ENCODE data around the gene PGM2. TPM values are rescaled to one million over a fixed set of nuclear protein-coding genes. Genes with fewer than 3 reads are reported as not detected.

Gene PGM2
- total and polyA plus RNA-seq, 10 of the 15 experiments (the other 5 are each of a cell fraction or from before 2014, with no cell fraction given), result 11.9 to 41.7 (median 37.1) TPM

DNA sequence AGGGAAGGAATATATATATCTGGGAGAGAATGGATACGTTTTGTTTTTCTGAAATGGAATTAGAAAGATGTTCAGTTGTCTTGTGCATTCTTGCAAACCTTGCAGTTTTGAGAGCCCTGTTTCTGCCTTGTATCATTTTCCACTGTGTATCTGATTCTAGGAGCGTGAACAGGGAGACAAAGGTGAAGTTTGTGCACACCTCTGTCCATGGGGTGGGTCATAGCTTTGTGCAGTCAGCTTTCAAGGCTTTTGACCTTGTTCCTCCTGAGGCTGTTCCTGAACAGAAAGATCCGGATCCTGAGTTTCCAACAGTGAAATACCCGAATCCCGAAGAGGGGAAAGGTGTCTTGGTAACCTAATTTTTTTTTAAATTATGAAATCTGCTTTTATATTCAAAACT is 17.7 kb downstream of the PGM2 start (continued):
- TF ChIP-seq, protein P1, sequence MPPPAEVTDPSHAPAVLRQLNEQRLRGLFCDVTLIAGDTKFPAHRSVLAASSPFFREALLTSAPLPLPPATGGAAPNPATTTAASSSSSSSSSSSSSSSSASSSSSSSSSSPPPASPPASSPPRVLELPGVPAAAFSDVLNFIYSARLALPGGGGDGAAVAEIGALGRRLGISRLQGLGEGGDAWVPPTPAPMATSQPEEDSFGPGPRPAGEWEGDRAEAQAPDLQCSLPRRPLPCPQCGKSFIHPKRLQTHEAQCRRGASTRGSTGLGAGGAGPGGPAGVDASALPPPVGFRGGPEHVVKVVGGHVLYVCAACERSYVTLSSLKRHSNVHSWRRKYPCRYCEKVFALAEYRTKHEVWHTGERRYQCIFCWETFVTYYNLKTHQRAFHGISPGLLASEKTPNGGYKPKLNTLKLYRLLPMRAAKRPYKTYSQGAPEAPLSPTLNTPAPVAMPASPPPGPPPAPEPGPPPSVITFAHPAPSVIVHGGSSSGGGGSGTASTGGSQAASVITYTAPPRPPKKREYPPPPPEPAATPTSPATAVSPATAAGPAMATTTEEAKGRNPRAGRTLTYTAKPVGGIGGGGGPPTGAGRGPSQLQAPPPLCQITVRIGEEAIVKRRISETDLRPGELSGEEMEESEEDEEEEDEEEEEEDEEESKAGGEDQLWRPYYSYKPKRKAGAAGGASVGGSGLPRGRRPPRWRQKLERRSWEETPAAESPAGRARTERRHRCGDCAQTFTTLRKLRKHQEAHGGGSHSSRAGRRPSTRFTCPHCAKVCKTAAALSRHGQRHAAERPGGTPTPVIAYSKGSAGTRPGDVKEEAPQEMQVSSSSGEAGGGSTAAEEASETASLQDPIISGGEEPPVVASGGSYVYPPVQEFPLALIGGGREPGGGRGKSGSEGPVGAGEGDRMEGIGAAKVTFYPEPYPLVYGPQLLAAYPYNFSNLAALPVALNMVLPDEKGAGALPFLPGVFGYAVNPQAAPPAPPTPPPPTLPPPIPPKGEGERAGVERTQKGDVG (CRISPR knock-in tag; IDR thresholded peaks at IDR 0.05), result no peak
- TF ChIP-seq CHD4 (IDR thresholded peaks at IDR 0.05) (no peak), PAX5 (IDR thresholded peaks at IDR 0.05; ENCODE audit: borderline replicate concordance, low read depth, low read length) (no peak)

DNA sequence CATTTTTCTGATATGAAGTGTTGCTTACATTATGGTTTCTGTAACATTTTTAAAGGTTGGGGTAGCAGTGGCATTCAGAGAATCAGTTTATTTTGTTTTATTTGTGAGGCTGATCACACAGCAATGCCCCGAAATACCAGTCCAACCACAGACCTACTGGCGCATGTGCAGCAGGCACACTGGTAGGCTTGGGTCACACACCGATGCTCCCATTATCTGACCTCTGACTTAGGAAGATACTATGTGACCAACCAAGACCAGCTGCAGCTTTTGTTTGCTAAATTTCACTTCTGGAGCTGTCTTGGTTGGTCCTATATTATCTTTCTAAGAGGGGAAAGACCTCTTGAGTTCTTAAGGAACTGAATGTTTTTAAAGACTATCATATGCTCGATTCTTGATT is 18.7 kb downstream of the PGM2 start:
- BruUV-seq (replicated peaks), result no TSS peak
- FAIRE-seq (no peak), ATAC-seq (no peak), DNase-seq (ENCODE audit: low read depth, low spot score) (no peak)
- no peaks in the 10 kb centered on the region for H3K4me1 ChIP-seq (ENCODE audit: control insufficient read depth, insufficient read depth, low read length)
- ChIA-PET RAD21 (ENCODE audit: unreplicated experiment) (no interaction called here), POLR2A (no interaction called here), CTCF (no interaction called here), SMC1A (ENCODE audit: uncharacterized antibody, unreplicated experiment) (interaction anchor here (0.9 to 1.4 kb wide), 3 partner anchors 8 to 15 kb away, joined by 3 read pairs; no protein-coding TSS in a partner anchor)
- no peaks in the 10 kb centered on the region for H3K79me2 ChIP-seq (ENCODE audit: control insufficient read depth, insufficient read depth, low read length)
- in situ Hi-C loops (cut with MboI) (no loop called here), intact Hi-C loops (cut with micrococcal nuclease; ENCODE audit: unreplicated experiment) (no loop called here)
- H3K9ac ChIP-seq (ENCODE audit: control insufficient read depth, insufficient read depth, low read length), result no peak overlapping the region
- H3K4me2 ChIP-seq (ENCODE audit: control insufficient read depth, insufficient read depth), result no peak overlapping the region
- no peak overlapping the region for H2AFZ ChIP-seq (ENCODE audit: control insufficient read depth, low read depth, low read length)
- no peaks in the 10 kb centered on the region for H3K9me3 ChIP-seq (replicated peaks; ENCODE audit: control insufficient read depth, insufficient read depth, low read length)
- H3K4me3 ChIP-seq, result no peak overlapping the region
- H4K20me1 ChIP-seq (ENCODE audit: control insufficient read depth, insufficient read depth), result no peaks in the 10 kb centered on the region
- H3K27me3 ChIP-seq (replicated peaks in 1 of 2; ENCODE audit: control insufficient read depth in 2 of 2, insufficient read depth in 2 of 2, low read length in 1 of 2), result no peaks in the 10 kb centered on the region
- peaks cover 6 to 32% of the 10 kb centered on the region in 2 experiments for H3K36me3 ChIP-seq (ENCODE audit: control insufficient read depth in 2 of 2, insufficient read depth in 2 of 2, low read length in 1 of 2)
- H3K27ac ChIP-seq (ENCODE audit: control insufficient read depth, insufficient read depth), result no peak overlapping the region
- 62% methylated on average over 4 of the region's 4 CpGs for WGBS (ENCODE audit: insufficient coverage, insufficient replicate concordance, low lambda C conversion rate, missing lambda C conversion rate)
- TF ChIP-seq TCF3 (IDR thresholded peaks at IDR 0.05; ENCODE audit: borderline replicate concordance, insufficient read depth, low read depth, low read length) (no peak), SRF (IDR thresholded peaks at IDR 0.05; ENCODE audit: low read depth in 2 of 2, low read length in 2 of 2) (no peak), ESRRA (IDR thresholded peaks at IDR 0.05; ENCODE audit: low read length) (no peak), TCF7 (IDR thresholded peaks at IDR 0.05; ENCODE audit: borderline replicate concordance) (no peak), MYB (IDR thresholded peaks at IDR 0.05; ENCODE audit: borderline replicate concordance, low read depth, low read length) (no peak), KDM1A (IDR thresholded peaks at IDR 0.05; ENCODE audit: borderline replicate concordance) (no peak), SUZ12 (IDR thresholded peaks at IDR 0.05; ENCODE audit: unreplicated experiment) (no peak), MXI1 (IDR thresholded peaks at IDR 0.05; ENCODE audit: low read depth, low read length) (no peak), BHLHE40 (IDR thresholded peaks at IDR 0.05; ENCODE audit: borderline replicate concordance in 1 of 2, low read depth in 2 of 2, low read length in 1 of 2) (no peak), RELA (IDR thresholded peaks at IDR 0.05; ENCODE audit: borderline replicate concordance, partially characterized antibody) (no peak)
- TF ChIP-seq, protein P2, sequence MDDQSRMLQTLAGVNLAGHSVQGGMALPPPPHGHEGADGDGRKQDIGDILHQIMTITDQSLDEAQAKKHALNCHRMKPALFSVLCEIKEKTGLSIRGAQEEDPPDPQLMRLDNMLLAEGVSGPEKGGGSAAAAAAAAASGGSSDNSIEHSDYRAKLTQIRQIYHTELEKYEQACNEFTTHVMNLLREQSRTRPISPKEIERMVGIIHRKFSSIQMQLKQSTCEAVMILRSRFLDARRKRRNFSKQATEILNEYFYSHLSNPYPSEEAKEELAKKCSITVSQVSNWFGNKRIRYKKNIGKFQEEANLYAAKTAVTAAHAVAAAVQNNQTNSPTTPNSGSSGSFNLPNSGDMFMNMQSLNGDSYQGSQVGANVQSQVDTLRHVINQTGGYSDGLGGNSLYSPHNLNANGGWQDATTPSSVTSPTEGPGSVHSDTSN (IDR thresholded peaks at IDR 0.05; ENCODE audit: insufficient replicate concordance, low read depth, low read length), result no peak
- TF ChIP-seq, protein P3, sequence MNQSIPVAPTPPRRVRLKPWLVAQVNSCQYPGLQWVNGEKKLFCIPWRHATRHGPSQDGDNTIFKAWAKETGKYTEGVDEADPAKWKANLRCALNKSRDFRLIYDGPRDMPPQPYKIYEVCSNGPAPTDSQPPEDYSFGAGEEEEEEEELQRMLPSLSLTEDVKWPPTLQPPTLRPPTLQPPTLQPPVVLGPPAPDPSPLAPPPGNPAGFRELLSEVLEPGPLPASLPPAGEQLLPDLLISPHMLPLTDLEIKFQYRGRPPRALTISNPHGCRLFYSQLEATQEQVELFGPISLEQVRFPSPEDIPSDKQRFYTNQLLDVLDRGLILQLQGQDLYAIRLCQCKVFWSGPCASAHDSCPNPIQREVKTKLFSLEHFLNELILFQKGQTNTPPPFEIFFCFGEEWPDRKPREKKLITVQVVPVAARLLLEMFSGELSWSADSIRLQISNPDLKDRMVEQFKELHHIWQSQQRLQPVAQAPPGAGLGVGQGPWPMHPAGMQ (IDR thresholded peaks at IDR 0.05; ENCODE audit: borderline replicate concordance), result no peak
- TF ChIP-seq, protein P4, sequence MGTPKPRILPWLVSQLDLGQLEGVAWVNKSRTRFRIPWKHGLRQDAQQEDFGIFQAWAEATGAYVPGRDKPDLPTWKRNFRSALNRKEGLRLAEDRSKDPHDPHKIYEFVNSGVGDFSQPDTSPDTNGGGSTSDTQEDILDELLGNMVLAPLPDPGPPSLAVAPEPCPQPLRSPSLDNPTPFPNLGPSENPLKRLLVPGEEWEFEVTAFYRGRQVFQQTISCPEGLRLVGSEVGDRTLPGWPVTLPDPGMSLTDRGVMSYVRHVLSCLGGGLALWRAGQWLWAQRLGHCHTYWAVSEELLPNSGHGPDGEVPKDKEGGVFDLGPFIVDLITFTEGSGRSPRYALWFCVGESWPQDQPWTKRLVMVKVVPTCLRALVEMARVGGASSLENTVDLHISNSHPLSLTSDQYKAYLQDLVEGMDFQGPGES (IDR thresholded peaks at IDR 0.05), result no peak
